ENCODE data around the gene FOXP3. TPM values are rescaled to one million over a fixed set of nuclear protein-coding genes. Genes with fewer than 3 reads are reported as not detected.

The FOXP3 gene
- total RNA-seq, 1 experiment from 2014 or later: 0.42 TPM

DNA sequence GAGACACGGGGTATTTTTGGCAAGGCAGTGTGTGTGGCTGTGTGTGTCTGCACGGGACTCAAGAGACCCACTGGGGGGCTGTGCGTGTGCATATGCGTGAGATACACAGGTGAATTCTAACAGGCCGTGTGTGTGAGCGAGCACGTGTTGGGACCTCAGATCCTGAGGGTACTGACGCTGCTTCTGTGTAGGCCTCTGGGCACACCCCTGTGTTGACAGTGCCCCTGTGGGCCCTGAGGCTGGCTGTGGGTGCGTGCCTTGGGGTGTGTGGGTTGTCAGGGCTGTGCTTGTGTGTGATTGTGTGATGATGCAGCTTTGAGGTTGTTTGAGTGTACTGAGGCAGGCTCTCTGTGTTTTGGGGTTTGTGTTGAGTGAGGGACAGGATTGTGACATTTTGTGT lies 13.9 kb downstream of the FOXP3 start:
- no peaks in the 10 kb centered on the region for H3K27me3 Mint-ChIP-seq (ENCODE audit: low read depth)
- H3K4me3 Mint-ChIP-seq: no peak overlapping the region
- H3K36me3 Mint-ChIP-seq: no peaks in the 10 kb centered on the region
- ChIA-PET POLR2A (no interaction called here), CTCF (no interaction called here)
- ATAC-seq (no peak), DNase-seq (ENCODE audit: low spot score) (no peak)
- H3K9me3 Mint-ChIP-seq: no peaks in the 10 kb centered on the region
- H3K27ac Mint-ChIP-seq: peak overlapping the region; percentile 72; the same call in 1 of the 2 replicates
- no peaks in the 10 kb centered on the region for H3K4me1 Mint-ChIP-seq
- TF ChIP-seq SOX15 (CRISPR knock-in tag; IDR thresholded peaks at IDR 0.05): no peak
- no peak for TF ChIP-seq ATF1 (CRISPR knock-in tag; IDR thresholded peaks at IDR 0.05)
- TF ChIP-seq, protein P1, sequence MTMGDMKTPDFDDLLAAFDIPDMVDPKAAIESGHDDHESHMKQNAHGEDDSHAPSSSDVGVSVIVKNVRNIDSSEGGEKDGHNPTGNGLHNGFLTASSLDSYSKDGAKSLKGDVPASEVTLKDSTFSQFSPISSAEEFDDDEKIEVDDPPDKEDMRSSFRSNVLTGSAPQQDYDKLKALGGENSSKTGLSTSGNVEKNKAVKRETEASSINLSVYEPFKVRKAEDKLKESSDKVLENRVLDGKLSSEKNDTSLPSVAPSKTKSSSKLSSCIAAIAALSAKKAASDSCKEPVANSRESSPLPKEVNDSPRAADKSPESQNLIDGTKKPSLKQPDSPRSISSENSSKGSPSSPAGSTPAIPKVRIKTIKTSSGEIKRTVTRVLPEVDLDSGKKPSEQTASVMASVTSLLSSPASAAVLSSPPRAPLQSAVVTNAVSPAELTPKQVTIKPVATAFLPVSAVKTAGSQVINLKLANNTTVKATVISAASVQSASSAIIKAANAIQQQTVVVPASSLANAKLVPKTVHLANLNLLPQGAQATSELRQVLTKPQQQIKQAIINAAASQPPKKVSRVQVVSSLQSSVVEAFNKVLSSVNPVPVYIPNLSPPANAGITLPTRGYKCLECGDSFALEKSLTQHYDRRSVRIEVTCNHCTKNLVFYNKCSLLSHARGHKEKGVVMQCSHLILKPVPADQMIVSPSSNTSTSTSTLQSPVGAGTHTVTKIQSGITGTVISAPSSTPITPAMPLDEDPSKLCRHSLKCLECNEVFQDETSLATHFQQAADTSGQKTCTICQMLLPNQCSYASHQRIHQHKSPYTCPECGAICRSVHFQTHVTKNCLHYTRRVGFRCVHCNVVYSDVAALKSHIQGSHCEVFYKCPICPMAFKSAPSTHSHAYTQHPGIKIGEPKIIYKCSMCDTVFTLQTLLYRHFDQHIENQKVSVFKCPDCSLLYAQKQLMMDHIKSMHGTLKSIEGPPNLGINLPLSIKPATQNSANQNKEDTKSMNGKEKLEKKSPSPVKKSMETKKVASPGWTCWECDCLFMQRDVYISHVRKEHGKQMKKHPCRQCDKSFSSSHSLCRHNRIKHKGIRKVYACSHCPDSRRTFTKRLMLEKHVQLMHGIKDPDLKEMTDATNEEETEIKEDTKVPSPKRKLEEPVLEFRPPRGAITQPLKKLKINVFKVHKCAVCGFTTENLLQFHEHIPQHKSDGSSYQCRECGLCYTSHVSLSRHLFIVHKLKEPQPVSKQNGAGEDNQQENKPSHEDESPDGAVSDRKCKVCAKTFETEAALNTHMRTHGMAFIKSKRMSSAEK (CRISPR knock-in tag; IDR thresholded peaks at IDR 0.05; ENCODE audit: borderline replicate concordance): no peak
- TF ChIP-seq, protein P2, sequence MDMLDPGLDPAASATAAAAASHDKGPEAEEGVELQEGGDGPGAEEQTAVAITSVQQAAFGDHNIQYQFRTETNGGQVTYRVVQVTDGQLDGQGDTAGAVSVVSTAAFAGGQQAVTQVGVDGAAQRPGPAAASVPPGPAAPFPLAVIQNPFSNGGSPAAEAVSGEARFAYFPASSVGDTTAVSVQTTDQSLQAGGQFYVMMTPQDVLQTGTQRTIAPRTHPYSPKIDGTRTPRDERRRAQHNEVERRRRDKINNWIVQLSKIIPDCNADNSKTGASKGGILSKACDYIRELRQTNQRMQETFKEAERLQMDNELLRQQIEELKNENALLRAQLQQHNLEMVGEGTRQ (CRISPR knock-in tag; IDR thresholded peaks at IDR 0.05): no peak
- no peak for TF ChIP-seq ETV6 (CRISPR knock-in tag; IDR thresholded peaks at IDR 0.05)
- TF ChIP-seq FOXP1 (CRISPR knock-in tag; IDR thresholded peaks at IDR 0.05; ENCODE audit: borderline replicate concordance): no peak

DNA sequence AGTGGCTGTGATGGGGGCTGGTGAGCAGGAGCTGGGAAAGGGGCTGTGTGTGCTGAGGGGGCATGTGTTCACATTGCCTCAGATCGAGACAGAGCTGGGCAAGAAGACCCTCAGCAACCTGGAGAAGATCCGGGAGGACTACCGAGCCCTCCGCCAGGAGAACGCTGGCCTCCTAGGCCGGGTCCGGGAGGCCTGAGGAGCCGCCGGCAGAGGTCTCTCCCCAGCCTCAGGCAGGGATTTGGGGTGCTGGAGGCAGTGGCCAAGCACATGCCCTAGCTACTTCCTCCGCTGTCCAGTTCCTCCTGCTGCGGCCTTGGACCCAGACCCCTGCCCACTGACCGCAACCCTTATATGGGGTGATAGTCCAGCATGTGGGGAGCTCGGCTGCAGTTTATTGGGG lies 14.4 kb downstream of the FOXP3 start:
- no peak overlapping the region for H3K27ac Mint-ChIP-seq
- no peaks in the 10 kb centered on the region for H3K9me3 Mint-ChIP-seq
- no peaks in the 10 kb centered on the region for H3K4me1 Mint-ChIP-seq
- no peaks in the 10 kb centered on the region for H3K27me3 Mint-ChIP-seq (ENCODE audit: low read depth)
- ChIA-PET POLR2A (no interaction called here), CTCF (no interaction called here)
- no peak for DNase-seq (ENCODE audit: low spot score)
- ATAC-seq: no peak
- TF ChIP-seq, protein P3, sequence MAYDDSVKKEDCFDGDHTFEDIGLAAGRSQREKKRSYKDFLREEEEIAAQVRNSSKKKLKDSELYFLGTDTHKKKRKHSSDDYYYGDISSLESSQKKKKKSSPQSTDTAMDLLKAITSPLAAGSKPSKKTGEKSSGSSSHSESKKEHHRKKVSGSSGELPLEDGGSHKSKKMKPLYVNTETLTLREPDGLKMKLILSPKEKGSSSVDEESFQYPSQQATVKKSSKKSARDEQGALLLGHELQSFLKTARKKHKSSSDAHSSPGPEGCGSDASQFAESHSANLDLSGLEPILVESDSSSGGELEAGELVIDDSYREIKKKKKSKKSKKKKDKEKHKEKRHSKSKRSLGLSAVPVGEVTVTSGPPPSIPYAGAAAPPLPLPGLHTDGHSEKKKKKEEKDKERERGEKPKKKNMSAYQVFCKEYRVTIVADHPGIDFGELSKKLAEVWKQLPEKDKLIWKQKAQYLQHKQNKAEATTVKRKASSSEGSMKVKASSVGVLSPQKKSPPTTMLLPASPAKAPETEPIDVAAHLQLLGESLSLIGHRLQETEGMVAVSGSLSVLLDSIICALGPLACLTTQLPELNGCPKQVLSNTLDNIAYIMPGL (CRISPR knock-in tag; IDR thresholded peaks at IDR 0.05): no peak
- TF ChIP-seq, protein P4, sequence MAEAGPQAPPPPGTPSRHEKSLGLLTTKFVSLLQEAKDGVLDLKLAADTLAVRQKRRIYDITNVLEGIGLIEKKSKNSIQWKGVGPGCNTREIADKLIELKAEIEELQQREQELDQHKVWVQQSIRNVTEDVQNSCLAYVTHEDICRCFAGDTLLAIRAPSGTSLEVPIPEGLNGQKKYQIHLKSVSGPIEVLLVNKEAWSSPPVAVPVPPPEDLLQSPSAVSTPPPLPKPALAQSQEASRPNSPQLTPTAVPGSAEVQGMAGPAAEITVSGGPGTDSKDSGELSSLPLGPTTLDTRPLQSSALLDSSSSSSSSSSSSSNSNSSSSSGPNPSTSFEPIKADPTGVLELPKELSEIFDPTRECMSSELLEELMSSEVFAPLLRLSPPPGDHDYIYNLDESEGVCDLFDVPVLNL (CRISPR knock-in tag; IDR thresholded peaks at IDR 0.05; ENCODE audit: borderline replicate concordance, low read depth): no peak
- TF ChIP-seq, protein P5, sequence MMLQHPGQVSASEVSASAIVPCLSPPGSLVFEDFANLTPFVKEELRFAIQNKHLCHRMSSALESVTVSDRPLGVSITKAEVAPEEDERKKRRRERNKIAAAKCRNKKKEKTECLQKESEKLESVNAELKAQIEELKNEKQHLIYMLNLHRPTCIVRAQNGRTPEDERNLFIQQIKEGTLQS (CRISPR knock-in tag; conservative IDR thresholded peaks at IDR 0.05): no peak
- TF ChIP-seq ZNF423 (CRISPR knock-in tag; IDR thresholded peaks at IDR 0.05) (no peak), ZNF396 (CRISPR knock-in tag; IDR thresholded peaks at IDR 0.05; ENCODE audit: borderline replicate concordance) (no peak), GABPB1 (CRISPR knock-in tag; IDR thresholded peaks at IDR 0.05) (no peak), RELA (CRISPR knock-in tag; IDR thresholded peaks at IDR 0.05; ENCODE audit: borderline replicate concordance) (no peak), ZNF416 (CRISPR knock-in tag; IDR thresholded peaks at IDR 0.05) (no peak), ZNF263 (CRISPR knock-in tag; IDR thresholded peaks at IDR 0.05; ENCODE audit: low read depth) (no peak), ZNF232 (CRISPR knock-in tag; IDR thresholded peaks at IDR 0.05) (no peak), GRHL2 (CRISPR knock-in tag; IDR thresholded peaks at IDR 0.05; ENCODE audit: insufficient replicate concordance, severe bottlenecking) (no peak), CREB1 (CRISPR knock-in tag; IDR thresholded peaks at IDR 0.05) (no peak)
- TF ChIP-seq, protein P6, sequence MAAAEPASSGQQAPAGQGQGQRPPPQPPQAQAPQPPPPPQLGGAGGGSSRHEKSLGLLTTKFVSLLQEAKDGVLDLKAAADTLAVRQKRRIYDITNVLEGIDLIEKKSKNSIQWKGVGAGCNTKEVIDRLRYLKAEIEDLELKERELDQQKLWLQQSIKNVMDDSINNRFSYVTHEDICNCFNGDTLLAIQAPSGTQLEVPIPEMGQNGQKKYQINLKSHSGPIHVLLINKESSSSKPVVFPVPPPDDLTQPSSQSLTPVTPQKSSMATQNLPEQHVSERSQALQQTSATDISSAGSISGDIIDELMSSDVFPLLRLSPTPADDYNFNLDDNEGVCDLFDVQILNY (CRISPR knock-in tag; IDR thresholded peaks at IDR 0.05): no peak
- TF ChIP-seq, protein P7, sequence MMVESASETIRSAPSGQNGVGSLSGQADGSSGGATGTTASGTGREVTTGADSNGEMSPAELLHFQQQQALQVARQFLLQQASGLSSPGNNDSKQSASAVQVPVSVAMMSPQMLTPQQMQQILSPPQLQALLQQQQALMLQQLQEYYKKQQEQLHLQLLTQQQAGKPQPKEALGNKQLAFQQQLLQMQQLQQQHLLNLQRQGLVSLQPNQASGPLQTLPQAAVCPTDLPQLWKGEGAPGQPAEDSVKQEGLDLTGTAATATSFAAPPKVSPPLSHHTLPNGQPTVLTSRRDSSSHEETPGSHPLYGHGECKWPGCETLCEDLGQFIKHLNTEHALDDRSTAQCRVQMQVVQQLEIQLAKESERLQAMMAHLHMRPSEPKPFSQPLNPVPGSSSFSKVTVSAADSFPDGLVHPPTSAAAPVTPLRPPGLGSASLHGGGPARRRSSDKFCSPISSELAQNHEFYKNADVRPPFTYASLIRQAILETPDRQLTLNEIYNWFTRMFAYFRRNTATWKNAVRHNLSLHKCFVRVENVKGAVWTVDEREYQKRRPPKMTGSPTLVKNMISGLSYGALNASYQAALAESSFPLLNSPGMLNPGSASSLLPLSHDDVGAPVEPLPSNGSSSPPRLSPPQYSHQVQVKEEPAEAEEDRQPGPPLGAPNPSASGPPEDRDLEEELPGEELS (CRISPR knock-in tag; IDR thresholded peaks at IDR 0.05): no peak
- TF ChIP-seq, protein P8, sequence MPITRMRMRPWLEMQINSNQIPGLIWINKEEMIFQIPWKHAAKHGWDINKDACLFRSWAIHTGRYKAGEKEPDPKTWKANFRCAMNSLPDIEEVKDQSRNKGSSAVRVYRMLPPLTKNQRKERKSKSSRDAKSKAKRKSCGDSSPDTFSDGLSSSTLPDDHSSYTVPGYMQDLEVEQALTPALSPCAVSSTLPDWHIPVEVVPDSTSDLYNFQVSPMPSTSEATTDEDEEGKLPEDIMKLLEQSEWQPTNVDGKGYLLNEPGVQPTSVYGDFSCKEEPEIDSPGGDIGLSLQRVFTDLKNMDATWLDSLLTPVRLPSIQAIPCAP (CRISPR knock-in tag; IDR thresholded peaks at IDR 0.05): no peak
- no peak overlapping the region for H3K4me3 Mint-ChIP-seq
- no peaks in the 10 kb centered on the region; the same call in 1 of the 2 replicates for H3K36me3 Mint-ChIP-seq

Measured in WTC11 (cell line).